ENCODE results near the gene TAF10. TPM values are rescaled to one million over a fixed set of nuclear protein-coding genes. Genes with fewer than 3 reads are reported as not detected.

Gene TAF10
- total RNA-seq, 1 donor from 2014 or later, result 113 TPM

GRCh38 chr11:6611092-6611962 is 689 bp downstream of the TAF10 start:
- Mint-ChIP-seq H3K27ac (ENCODE audit: unreplicated experiment) (peak overlapping the region; percentile 88), H3K9me3 (ENCODE audit: unreplicated experiment) (no peaks in the 10 kb centered on the region), H3K4me3 (ENCODE audit: unreplicated experiment) (peak overlapping the region; percentile 90), H3K4me1 (ENCODE audit: low read depth, unreplicated experiment) (peaks cover 40% of the 10 kb centered on the region), H3K36me3 (ENCODE audit: low read depth, unreplicated experiment) (peaks cover 33% of the 10 kb centered on the region), H3K27me3 (ENCODE audit: low read depth, unreplicated experiment) (no peaks in the 10 kb centered on the region)
- Histone ChIP-seq H3K27me3 (ENCODE audit: insufficient read depth, low read length) (no peaks in the 10 kb centered on the region), H3K4me1 (ENCODE audit: insufficient read depth, low read length) (peaks cover 52% of the 10 kb centered on the region), H3K27ac (ENCODE audit: low read depth, low read length) (peak overlapping the region; percentile 84), H2AFZ (ENCODE audit: low read depth, low read length) (no peak overlapping the region), H3K9ac (ENCODE audit: low read length) (peak overlapping the region; percentile 84), H3K9me3 (ENCODE audit: insufficient read depth, low read depth, low read length) (no peaks in the 10 kb centered on the region), H3K79me2 (ENCODE audit: insufficient read depth, low read length) (peaks cover 54% of the 10 kb centered on the region), H3K4me3 (ENCODE audit: insufficient read depth, low read depth, low read length) (peak overlapping the region; percentile 70), H3K4me2 (ENCODE audit: low read length) (peak overlapping the region; percentile 89), H3K36me3 (ENCODE audit: insufficient read depth, low read length) (peaks cover 38% of the 10 kb centered on the region), H4K20me1 (ENCODE audit: insufficient read depth, low read length) (peaks cover 13% of the 10 kb centered on the region)
- FAIRE-seq (no peak), DNase-seq (ENCODE audit: low read depth) (no peak)
- TF ChIP-seq EZH2 (IDR thresholded peaks at IDR 0.05; ENCODE audit: insufficient read depth, low read length), result no peak
- TF ChIP-seq, protein P1, sequence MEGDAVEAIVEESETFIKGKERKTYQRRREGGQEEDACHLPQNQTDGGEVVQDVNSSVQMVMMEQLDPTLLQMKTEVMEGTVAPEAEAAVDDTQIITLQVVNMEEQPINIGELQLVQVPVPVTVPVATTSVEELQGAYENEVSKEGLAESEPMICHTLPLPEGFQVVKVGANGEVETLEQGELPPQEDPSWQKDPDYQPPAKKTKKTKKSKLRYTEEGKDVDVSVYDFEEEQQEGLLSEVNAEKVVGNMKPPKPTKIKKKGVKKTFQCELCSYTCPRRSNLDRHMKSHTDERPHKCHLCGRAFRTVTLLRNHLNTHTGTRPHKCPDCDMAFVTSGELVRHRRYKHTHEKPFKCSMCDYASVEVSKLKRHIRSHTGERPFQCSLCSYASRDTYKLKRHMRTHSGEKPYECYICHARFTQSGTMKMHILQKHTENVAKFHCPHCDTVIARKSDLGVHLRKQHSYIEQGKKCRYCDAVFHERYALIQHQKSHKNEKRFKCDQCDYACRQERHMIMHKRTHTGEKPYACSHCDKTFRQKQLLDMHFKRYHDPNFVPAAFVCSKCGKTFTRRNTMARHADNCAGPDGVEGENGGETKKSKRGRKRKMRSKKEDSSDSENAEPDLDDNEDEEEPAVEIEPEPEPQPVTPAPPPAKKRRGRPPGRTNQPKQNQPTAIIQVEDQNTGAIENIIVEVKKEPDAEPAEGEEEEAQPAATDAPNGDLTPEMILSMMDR (IDR thresholded peaks at IDR 0.05; ENCODE audit: insufficient read depth, low read depth, low read length), result no peak

DNA sequence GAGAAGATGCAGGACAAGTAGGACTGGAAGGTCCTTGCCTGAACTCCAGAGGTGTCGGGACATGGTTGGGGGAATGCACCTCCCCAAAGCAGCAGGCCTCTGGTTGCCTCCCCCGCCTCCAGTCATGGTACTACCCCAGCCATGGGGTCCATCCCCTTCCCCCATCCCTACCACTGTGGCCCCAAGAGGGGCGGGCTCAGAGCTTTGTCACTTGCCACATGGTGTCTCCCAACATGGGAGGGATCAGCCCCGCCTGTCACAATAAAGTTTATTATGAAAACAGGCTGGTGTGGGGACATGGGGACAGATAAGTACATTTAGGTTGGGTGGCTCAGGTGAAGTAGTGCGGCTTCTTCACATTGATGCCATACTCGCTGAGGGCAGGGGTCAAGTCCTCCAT is 1.4 kb downstream of the TAF10 start:
- Mint-ChIP-seq H3K27me3 (ENCODE audit: low read depth, unreplicated experiment) (no peaks in the 10 kb centered on the region), H3K9me3 (ENCODE audit: unreplicated experiment) (no peaks in the 10 kb centered on the region), H3K36me3 (ENCODE audit: low read depth, unreplicated experiment) (peaks cover 26% of the 10 kb centered on the region), H3K4me1 (ENCODE audit: low read depth, unreplicated experiment) (peaks cover 38% of the 10 kb centered on the region), H3K4me3 (ENCODE audit: unreplicated experiment) (peak overlapping the region; percentile 90), H3K27ac (ENCODE audit: unreplicated experiment) (peak overlapping the region; percentile 75)
- DNase-seq (ENCODE audit: low read depth) (no peak), FAIRE-seq (no peak)
- peaks cover 13% of the 10 kb centered on the region for H4K20me1 ChIP-seq (ENCODE audit: insufficient read depth, low read length)
- TF ChIP-seq EZH2 (IDR thresholded peaks at IDR 0.05; ENCODE audit: insufficient read depth, low read length), result no peak
- TF ChIP-seq, protein P1 (IDR thresholded peaks at IDR 0.05; ENCODE audit: insufficient read depth, low read depth, low read length), result no peak
- no peaks in the 10 kb centered on the region for H3K9me3 ChIP-seq (ENCODE audit: insufficient read depth, low read depth, low read length)
- H2AFZ ChIP-seq (ENCODE audit: low read depth, low read length), result no peak overlapping the region
- peaks cover 53% of the 10 kb centered on the region for H3K4me1 ChIP-seq (ENCODE audit: insufficient read depth, low read length)
- peaks cover 38% of the 10 kb centered on the region for H3K36me3 ChIP-seq (ENCODE audit: insufficient read depth, low read length)
- H3K79me2 ChIP-seq (ENCODE audit: insufficient read depth, low read length), result peaks cover 62% of the 10 kb centered on the region
- peak overlapping the region; percentile 89 for H3K4me2 ChIP-seq (ENCODE audit: low read length)
- peak overlapping the region; percentile 84 for H3K9ac ChIP-seq (ENCODE audit: low read length)
- no peak overlapping the region for H3K4me3 ChIP-seq (ENCODE audit: insufficient read depth, low read depth, low read length)
- peak overlapping the region; percentile 84 for H3K27ac ChIP-seq (ENCODE audit: low read depth, low read length)
- no peaks in the 10 kb centered on the region for H3K27me3 ChIP-seq (ENCODE audit: insufficient read depth, low read length)
